Activated CD4-positive, alpha-beta T cell treated with anti-CD3 and anti-CD28 coated beads for 24 hours (primary cell): ENCODE measurements around the gene MACROD2.

Experiments used
- DNase-seq, 2 donors: peaks; one replicate each; pipeline ENCODE4 v3.0.0-alpha.2; 2020; ENCODE audit warnings: low read depth in 2 of 2

MACROD2 gene

GRCh38 chr20:15905661-15906060 is 1910.3 kb downstream of the MACROD2 start:
- no peak for DNase-seq

GRCh38 chr20:15909995-15910394 is 1914.7 kb downstream of the MACROD2 start:
- DNase-seq: no peak

GRCh38 chr20:15911581-15911980 is 1916.3 kb downstream of the MACROD2 start:
- DNase-seq: no peak

GRCh38 chr20:15913391-15914025 is 1918.2 kb downstream of the MACROD2 start:
- no peak for DNase-seq

GRCh38 chr20:15916623-15917022 is 1921.3 kb downstream of the MACROD2 start:
- DNase-seq: no peak

- no peak for DNase-seq
These were observed 1922.0 kb downstream of the MACROD2 start for GRCh38 chr20:15917283-15917682.

GRCh38 chr20:15918631-15919030 is 1923.3 kb downstream of the MACROD2 start:
- no peak for DNase-seq

GRCh38 chr20:15919118-15919517 is 1923.8 kb downstream of the MACROD2 start:
- no peak for DNase-seq

GRCh38 chr20:15921930-15922329 is 1926.6 kb downstream of the MACROD2 start:
- no peak for DNase-seq

GRCh38 chr20:15922556-15922955 is 1927.2 kb downstream of the MACROD2 start:
- DNase-seq: no peak

- DNase-seq: no peak
These were observed 1927.9 kb downstream of the MACROD2 start for GRCh38 chr20:15923030-15923776.

GRCh38 chr20:15924556-15924955 is 1929.2 kb downstream of the MACROD2 start:
- no peak for DNase-seq

- no peak for DNase-seq
These were observed 1930.1 kb downstream of the MACROD2 start for GRCh38 chr20:15925376-15925775.

GRCh38 chr20:15927893-15928650 is 1932.8 kb downstream of the MACROD2 start:
- no peak for DNase-seq

- DNase-seq: no peak
These were observed 1933.6 kb downstream of the MACROD2 start for GRCh38 chr20:15928946-15929345.

GRCh38 chr20:15930311-15931305 is 1935.3 kb downstream of the MACROD2 start:
- no peak for DNase-seq

- DNase-seq: no peak
These were observed 1936.6 kb downstream of the MACROD2 start for GRCh38 chr20:15931897-15932296.

- no peak for DNase-seq
These were observed 1941.9 kb downstream of the MACROD2 start for GRCh38 chr20:15937179-15937578.

- DNase-seq: no peak
These were observed 1943.5 kb downstream of the MACROD2 start for GRCh38 chr20:15938847-15939246.

- no peak for DNase-seq
These were observed 1944.8 kb downstream of the MACROD2 start for GRCh38 chr20:15940127-15940526.

- no peak for DNase-seq
These were observed 1946.8 kb downstream of the MACROD2 start for GRCh38 chr20:15942130-15942529.
